Activated CD8-positive, alpha-beta memory T cell treated with anti-CD3 and anti-CD28 coated beads for 48 hours (primary cell): ENCODE data around the gene WNK2.
"Not testable (repeated sequence)": the region's sequence is repeated elsewhere in the genome, so short reads cannot be mapped to it uniquely, and the experiment has no call there.

Source experiments
- DNase-seq, 3 experiments: peaks; one replicate each; pipeline ENCODE4 v3.0.0-alpha.2; 2020; ENCODE audit warnings: low read depth in 2 of 3, low spot score in 2 of 3

WNK2 gene

DNA sequence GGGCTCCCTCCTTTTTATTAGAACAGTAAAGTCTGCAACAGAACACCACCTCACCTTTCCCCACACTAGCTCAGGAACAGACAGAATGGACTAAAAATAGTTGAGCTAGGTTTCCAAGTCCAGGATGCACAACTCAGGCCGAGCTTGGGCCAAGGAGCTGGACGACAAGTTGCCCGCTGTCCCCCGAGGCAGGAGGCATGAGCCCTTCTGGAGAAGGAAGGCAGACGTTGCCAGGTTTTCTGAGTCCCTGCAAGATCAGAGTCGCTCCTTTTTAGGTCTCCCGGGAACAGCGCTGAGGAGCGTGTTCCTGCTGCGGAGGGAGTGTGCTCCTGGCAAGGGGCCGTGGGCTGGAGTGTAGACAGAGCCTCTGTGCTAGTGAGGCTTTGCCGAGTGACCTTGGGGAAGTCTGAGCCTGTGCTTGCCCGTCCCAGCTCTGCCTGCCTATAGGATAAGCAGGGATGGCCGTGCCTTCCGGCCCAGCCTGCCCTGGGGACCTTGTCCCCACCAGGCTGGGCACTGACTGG, 121.6 kb downstream of the WNK2 start:
- no peak for DNase-seq

DNA sequence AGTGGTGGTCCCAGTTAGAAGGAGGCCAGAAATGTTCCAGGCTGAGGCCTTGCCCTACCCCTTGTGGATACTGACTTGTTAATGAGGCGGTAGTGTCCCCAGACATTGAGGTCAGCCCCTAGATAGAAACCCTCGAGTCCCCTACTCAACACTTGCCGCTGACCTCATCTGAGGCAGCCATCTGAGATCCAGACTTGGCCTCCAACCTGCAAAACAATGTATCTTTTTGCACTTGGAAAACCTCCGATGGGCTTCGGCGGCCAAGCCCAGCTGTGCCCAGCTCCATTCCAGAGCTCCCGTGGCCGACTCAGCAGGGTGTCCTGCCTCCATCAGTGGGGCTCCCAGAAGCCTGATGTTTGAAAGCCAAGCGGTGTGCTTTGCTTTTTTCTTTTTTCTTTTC, 122.1 kb downstream of the WNK2 start:
- DNase-seq = no peak

DNA sequence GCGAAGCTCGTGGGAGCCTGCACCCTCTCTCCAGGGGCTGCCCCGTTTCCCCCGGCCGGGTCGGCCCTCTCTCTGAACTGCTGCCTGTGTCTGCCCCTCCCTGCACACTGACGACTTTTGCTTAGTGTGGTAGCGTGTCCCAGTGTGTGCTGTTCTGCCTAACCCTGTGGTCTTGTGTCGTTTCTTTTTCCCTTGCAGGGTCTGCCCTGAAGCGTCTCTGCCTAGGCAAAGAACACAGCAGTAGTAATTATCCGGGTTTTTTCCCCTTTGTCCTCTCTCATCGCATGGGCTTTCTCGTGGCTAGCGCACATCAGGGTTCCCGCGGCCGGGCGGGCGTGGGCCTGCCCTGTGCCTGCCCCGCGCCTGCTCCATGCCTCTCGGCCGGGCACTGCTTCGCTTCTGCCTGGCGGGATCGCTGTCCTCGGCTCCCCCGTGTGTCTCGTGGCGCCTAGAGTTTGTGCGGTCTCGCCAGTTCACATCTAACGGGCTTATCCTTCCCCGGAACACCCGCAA, 122.7 kb downstream of the WNK2 start:
- no peak for DNase-seq

DNA sequence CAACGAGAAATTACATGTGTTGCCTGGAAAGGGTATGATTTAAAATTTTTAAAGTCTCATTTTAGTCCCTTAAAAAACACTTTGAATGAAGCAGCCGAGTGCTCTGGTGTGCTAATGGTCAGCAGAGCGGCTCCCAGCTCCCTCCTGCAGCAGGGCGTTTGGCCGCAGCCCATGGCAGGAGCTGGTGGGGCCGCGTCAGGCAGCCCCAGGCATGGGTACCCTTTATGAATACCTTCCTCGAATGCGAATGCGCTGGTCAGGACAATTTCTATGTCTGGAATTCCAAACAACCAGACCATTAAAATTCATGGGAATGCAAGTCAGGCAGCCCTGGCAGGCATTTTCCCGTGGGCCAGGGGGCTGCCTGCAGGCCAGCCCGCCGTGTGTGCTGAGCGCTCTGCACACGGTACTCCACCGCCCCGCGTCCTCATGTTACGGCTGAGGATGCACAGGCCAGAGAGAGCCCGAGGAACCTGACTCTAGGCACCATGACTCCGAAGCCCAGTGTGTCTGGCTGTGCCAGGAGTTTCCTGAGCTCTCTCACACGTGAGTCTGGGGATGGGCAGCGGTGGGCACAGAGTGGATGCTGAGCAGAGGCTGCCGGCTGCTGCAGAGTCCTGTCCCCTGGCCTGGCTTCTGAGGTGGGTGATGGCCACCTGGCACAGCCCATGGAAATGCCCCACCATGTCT, 123.7 kb downstream of the WNK2 start:
- no peak for DNase-seq

DNA sequence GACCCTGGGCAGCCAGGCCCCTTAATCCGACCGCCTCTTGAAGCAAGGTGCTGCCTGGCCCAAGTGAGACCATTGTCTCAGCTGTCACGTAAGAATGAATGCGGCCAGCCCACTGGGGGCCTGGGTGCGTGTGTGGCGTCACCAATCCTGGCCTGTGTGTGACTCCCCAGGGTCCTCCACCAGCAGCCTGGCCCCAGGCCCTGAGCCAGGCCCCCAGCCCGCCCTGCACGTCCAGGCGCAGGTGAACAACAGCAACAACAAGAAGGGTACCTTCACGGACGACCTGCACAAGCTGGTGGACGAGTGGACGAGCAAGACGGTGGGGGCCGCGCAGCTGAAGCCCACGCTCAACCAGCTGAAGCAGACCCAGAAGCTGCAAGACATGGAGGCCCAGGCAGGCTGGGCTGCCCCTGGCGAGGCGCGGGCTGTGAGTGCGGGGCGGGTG, 124.2 kb downstream of the WNK2 start:
- no peak for DNase-seq

DNA sequence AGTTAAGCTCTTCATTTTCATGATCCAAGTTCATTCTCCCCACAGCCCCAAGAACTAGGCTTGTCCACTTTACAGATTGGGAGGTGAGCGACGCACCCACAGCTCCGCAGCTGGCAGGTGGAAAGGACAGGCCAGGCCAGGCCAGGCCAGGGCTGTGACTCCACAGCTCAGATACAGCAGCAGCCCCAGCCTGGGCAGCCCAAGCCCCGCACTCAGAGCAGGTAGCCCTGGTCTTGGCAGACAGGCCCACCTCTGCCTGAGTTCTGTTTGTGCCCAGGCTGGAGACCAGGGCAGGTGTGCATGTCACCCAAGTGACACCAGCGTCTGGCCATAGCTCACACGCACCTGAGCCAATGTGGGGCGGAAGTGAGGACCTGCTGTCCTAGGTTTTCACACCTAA, 124.7 kb downstream of the WNK2 start:
- no peak for DNase-seq

DNA sequence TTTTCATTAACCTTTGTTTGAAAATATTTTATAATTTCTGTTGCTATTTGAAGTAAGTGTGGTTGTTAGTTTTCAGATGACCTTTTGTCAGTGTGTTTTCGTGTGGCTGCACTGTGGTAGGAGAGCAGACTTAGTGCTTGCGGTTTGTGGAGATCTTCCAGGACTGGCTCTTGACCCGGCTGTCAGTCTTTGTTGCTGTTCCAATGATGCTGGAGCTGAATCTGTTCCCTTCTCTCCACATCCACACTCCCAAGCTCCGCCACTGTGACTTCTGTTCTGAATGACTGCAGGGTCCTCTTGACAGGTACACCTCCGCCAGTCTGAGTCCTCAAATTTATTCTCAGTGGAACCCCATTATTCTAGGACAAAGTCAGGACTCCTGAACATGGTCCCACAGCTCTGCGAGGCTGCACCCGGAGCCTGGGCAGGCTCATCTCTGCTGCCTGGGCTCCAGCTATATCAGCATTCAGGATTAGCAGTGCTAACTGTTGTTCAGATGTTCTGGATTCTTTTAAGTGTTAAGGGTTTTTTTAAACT, 126.0 kb downstream of the WNK2 start:
- DNase-seq = no peak

DNA sequence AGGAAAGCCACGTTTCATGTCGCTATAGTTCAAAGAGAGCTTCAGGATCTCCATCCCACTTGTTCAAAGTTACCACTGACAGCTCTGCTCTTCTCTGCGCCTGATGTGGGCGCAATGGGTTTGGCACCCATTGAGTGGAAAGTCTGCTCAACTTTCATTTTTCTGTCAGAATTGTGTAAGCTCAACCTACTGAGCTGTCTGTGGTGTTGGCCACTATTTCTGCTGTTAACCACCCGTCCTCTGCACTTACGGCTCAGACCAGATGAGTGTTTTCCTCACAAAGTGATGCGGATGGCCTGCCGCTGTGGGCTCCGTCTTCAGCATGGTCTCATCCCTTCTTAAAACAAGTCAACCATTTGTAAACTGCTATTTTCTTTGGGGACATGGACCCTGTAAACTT, 131.2 kb downstream of the WNK2 start:
- DNase-seq = no peak

DNA sequence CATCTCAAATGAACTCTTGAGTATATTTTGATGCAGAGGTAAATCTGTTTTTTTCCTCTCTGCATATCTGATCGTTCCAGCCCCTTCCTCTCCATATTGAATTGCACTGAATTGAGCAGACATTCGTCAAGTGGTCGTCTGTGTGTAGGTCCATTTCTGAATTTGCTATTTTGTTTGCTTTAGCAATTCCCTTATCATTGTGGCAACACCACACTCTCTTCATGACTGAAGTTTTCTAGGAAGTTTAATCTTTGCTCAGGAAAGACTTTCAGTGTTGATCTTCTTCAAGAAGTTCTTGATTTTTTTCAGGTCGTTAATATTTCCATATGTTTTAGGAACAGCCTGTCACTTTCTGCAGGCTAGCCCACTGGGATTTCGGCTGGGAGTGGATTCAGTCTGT, 132.0 kb downstream of the WNK2 start:
- no peak for DNase-seq

DNA sequence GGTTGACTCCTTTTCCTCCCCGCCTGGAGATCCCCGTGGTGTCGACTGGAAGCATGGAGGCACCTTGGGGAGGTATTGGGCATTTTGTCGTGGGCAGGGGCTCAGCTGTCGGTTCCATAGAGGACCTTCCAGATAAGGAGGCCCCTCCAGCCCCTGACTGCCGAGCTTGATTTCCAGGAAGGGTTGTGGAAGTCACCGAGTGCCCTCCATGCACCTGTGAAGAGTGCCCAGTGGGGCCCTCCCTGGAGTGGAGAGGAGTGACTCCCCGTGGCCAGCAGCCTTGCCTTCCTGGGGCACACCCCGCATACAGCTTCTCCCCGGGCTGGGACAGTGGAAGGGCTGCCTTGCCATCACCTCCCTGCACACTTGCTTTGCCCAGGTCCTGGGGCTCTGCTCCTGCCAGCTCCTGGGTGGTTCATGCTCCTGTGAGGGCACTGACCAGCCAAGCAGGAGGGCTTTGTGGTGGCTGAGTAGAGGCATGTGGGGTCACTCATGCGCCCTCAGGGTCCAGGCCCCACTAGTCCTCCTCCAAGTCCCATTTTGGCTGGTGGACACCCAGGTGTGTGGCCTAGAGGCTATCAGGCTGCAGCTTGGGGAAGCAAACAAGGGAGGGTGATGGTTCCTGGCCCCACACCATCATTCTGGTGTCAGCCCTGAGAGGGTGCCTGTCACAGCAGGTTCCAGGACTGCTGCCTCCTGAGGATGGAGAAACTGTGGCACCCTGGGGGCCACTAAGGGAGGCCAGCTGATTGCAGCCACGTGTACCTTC, 133.0 kb downstream of the WNK2 start:
- no peak for DNase-seq

DNA sequence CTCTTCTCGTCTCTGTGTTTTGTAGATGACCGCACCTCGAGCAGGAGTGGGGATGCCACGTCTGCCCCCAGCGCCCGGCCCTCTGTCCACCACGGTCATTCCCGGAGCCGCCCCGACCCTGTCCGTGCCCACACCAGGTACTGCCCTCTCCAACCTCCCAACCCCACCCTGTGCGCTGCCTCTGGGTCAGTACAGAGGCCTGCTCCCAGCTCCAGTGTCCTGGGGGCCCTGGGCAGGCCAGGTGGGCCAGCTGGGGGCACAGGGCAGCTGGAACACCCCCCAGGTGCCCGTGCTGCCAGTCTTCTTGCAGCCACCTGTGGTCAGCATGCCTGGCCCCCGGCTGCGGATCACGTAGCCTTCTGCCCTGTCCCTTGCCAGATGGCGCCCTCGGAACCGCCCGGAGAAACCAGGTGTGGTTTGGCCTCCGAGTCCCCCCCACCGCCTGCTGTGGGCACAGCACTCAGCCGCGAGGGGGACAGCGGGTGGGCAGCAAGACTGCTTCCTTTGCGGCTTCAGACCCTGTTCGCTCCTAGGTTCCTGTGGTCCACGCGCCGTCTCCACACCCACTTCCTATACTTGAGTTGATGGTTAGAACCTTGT, 133.7 kb downstream of the WNK2 start:
- DNase-seq = no peak

DNA sequence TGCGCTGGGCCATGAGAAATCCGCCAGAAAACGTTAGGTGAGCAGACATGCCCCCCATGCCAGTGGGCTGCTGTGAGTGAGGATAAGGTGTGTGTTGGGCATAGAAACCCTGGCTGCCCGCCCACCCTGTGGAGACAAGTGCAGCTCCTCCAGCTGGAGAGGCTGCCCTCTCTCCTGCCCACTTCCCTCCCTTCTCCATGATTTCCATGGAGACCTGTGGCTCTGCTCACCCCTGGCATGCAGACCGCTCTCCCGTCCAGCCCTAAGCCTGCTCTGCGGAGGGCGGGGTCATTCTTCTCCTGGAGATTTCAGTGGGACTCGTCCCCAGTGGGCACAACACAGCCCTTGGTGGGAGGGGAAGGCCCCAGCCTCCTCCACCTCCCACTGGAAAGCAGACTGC, 134.5 kb downstream of the WNK2 start:
- no peak for DNase-seq

DNA sequence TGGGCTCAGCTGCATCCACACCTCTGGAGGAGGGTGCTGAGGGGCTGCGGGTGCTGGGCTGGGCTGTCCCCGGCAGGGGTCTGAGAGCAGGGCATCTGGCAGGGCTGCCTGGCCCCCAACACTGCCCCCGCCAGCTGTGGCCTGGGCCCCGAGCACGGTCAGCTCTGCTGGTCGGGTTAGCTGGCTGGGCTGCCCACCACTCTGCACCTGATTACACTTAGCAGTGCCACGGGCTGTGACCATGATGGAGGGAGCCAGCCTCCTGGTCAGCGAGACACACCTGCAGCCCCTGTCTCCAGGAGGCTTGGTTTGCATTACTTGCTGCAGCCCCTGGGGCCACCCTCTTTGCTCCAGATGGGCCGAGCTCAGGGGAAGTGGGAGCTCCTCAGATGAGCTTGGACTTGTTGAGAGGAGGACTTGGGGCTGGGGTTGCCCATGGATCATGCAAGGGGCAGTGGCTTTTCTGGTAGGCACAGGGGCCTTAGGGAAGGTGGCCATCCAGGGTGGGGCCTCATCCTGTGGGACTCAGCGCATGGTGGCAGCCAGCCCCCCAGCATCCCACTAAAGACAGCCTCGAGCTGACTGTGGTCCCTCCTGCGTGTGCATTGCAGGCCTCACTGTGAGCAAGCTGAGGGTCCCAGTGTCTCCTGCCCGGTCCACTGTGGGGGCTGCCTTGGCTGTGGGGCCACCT, 135.5 kb downstream of the WNK2 start:
- no peak for DNase-seq

DNA sequence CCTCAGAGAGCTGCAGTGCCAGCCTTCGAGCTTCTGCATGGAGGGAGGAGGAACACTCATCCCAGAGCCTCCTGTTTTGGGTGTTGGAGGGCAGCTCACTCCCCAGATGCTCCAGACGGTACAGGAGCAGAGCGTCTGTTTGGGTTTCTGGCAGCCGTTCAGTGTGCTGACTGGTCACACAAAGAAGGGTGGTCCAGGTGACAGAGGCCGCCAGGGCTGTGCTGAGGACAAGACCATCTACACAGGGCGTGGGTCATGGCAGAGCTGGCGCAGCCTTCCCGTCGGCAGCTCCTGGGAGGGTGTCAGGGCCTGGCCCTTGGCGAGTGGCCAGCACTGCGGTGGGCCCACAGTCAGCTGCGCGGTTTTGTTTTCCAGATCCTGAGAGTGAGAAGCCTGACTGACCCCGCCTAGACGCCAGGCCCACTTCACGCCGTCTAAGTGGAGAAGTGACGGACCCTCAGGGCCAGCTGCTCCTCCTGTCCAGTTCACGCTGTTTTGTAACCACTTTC, 136.1 kb downstream of the WNK2 start:
- DNase-seq = no peak

DNA sequence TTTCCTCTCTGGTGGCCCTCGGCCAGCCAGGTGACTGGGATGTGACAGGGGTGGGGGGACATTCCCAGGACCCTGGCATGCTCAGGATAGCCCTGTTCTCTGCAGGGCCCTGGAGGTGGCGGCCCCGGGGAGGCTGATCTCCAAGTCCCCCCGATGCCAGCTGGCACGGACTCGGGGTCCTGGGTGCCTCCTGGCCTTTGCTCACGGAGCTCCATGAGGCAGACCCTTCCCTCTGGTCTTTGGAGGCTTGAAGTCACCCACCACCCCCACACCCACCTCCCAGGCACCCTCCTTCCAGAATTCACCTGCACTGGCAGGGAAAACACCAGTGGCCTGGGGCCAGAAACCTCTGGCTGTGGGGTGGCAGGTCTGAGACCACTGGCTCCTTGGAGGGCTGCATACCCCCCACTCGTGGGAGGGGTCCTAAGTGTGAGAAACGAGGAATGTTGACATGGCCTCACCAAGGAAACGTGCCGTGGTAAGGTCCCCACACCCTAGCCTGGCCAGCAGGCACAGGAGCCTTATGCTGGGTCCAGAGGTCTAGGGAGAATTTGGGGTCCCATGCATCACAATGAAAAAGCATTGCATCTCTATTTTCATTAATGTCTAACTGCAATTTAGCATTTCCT, 136.8 kb downstream of the WNK2 start:
- DNase-seq = no peak

DNA sequence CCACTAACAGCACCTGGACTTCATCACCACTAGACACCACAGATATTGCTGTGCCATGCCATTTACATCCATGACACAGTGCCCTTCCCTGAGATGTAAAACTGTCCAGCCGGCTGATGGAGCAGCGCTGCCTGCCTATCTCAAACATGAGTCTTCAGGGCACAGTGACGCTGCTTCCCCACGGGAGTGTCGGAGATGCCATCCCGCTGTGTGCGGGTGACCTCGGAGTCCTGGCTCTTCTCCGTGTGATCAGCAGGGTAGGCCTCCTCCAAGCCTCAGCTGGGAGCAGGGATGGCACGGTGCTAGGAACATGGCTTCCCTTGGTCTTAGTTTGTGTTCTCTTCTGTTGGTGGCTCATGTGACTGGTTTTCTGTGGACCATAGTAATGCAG, 137.3 kb downstream of the WNK2 start:
- DNase-seq = no peak

DNA sequence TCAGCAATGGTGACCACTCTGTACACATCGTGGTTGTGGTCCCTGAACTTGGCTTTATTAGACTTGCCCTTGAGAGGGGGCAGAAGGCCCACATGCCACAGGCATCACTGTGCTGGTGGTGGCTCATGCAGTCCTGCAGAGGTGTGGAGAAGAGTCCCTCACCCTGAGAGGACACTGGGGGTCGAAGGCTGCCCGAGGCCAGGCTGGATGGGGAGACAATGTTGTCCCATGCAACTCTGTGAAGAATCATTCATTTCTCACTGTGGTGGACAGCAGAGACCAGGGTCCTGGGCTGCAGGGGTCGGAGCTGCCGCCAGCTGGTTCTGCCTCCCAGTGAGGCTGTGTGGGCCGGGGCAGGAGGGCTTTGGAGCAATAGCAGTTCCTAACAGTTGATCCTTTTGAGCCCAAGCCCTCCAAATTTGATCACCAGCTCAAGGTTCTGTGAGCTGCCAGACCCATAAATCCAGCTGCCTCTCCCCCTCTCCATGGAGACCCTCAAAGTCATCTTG, 139.6 kb downstream of the WNK2 start:
- DNase-seq = not testable (repeated sequence)

DNA sequence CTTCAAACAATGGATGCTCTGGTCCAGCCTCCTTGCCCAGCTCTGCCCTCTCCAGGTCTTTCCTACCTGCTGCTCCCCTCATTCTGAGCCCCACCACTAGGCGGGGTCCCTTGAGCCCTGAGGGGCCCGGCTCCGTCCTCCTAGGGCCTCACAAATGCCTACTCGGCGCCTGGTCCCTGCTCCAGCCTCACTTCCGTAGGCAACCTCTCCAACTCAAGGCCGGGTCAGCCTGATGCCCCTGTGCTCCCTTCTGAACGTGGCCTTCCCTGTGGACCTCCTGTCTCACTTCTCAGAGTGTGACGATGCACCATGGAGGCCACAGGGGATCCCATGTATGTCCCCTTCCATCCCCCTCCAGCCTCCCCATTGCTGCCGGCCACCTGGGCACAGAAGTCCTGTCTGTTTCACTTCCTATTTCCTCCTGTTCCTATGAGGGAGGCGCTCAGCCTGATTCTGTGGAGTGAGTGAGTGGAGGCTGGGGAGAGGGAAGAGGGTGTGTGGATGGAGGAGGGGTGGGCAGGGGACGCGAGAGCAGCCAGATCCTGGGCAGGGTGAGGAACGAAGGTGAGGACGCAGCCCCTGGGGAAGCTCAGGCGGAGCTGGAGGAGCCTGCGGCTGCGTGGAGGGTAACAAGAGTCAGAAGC, 140.4 kb downstream of the WNK2 start:
- DNase-seq = no peak

DNA sequence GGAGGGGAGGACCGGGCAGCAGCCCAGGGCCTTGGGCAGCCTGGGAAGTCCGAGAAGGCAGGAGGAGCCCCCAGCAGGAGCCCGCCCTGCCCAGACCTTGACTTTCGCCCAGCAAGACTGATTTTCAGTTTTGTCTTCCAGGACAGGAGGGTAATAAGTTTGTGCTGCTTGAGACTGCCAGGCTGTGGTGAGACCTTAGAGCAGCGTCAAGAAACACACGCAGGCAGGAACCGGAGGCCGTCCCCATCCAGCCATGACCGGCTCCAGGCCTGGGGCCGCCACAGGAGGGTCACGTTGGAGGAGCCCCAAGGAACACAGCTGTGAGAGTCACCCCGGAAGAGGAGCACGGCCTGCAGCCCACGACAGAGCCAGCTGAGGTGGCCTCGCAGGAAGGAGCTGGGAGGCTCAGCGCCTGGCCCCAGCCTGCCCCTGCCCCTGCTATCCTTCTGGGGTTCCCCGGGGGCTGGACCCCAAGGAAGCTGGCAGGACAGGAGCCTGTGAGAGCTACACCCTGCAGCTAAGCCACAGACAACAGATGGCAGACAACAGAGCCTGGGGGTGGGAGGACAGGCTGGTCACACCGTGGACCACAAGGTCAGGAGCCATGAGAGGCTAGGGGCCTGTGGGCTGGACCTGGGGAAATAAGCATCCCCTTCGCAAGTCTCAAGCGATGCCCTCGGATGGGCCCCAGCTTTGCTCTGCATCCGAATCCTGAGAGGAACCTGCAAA, 141.5 kb downstream of the WNK2 start:
- no peak for DNase-seq
